Breast epithelium (tissue), 4 donors: Measurements from ENCODE around the gene EIF2S2. TPM values are rescaled to one million over a fixed set of nuclear protein-coding genes. Genes with fewer than 3 reads are reported as not detected.
A peak's percentile ranks its signal among the peaks of the same experiment; 100 is the strongest.

Experiments used
- DNase-seq, 2 donors: peaks; one replicate each; pipeline ENCODE4 v3.0.0-alpha.2; 2019; ENCODE audit warnings: low spot score in 2 of 2
- H3K27ac ChIP-seq, 2 donors: fragments of 200-600 bp; sonication (generic) in 1 of 2; one replicate each; pipeline ENCODE4 v1.5.1; 2016 to 2019; ENCODE audit warnings: mild to moderate bottlenecking in 1 of 2
- H3K27me3 ChIP-seq, 2 donors: fragments of 200-600 bp; sonication (generic) in 1 of 2; one replicate each; pipeline versions ENCODE4 v1.5.1 to v1.6.0; 2017 to 2019; ENCODE audit warnings: control low read depth in 1 of 2, mild to moderate bottlenecking in 1 of 2
- H3K36me3 ChIP-seq: fragments of 200-600 bp; one replicate; pipeline ENCODE4 v1.5.1; 2019
- H3K4me1 ChIP-seq, 2 donors: fragments of 200-600 bp; sonication (generic); one replicate each; pipeline ENCODE4 v1.5.1; 2016 to 2019; ENCODE audit warnings: control low read depth in 1 of 2
- H3K4me3 ChIP-seq, 3 donors: fragments of 200-600 bp; sonication (generic); 1 replicate in 2 of 3; 2 replicates in 1 of 3; pipeline ENCODE4 v1.5.1; 2016 to 2019; ENCODE audit warnings: mild to moderate bottlenecking in 3 of 3, moderate library complexity in 2 of 3
- H3K9me3 ChIP-seq, 2 donors: fragments of 200-600 bp; sonication (generic) in 1 of 2; one replicate each; pipeline ENCODE4 v1.5.1; 2016 to 2019; ENCODE audit warnings: control low read depth in 1 of 2
- POLR2A ChIP-seq: fragments of 450-650 bp; IDR thresholded peaks from one replicate; pipeline ENCODE4 v1.6.1; 2016; ENCODE audit warnings: antibody characterized with exemption, mild to moderate bottlenecking, moderate library complexity
- POLR2AphosphoS5 ChIP-seq, 3 donors: sonication (generic); formaldehyde crosslinking; IDR thresholded peaks; one replicate each; pipeline ENCODE4 v1.6.1; 2017; ENCODE audit warnings: antibody characterized with exemption in 3 of 3
- intact Hi-C: fragments of 100-400 bp; cut with DNase I; formaldehyde crosslinking; loops from one replicate; pipeline ENCODE4 v1.15.1; 2023; ENCODE audit warnings: low total_unique reads
- total RNA-seq, 3 donors: library from RNA; depleted of rRNA; stranded (reverse); fragments of >200 nt; gene quantifications; one replicate each; pipeline ENCODE4 v1.1.0, GENCODE V29; 2016
- TF ChIP-seq, protein P1 (sequence below), 3 donors: fragments of 450-650 bp; IDR thresholded peaks; one replicate each; pipeline ENCODE4 v1.5.1; 2016 to 2017; ENCODE audit warnings: antibody characterized with exemption in 3 of 3, mild to moderate bottlenecking in 3 of 3, moderate library complexity in 3 of 3

EIF2S2 gene
- total RNA-seq, 3 donors from 2014 or later = 45.6 to 55.4 (median 45.8) TPM

DNA sequence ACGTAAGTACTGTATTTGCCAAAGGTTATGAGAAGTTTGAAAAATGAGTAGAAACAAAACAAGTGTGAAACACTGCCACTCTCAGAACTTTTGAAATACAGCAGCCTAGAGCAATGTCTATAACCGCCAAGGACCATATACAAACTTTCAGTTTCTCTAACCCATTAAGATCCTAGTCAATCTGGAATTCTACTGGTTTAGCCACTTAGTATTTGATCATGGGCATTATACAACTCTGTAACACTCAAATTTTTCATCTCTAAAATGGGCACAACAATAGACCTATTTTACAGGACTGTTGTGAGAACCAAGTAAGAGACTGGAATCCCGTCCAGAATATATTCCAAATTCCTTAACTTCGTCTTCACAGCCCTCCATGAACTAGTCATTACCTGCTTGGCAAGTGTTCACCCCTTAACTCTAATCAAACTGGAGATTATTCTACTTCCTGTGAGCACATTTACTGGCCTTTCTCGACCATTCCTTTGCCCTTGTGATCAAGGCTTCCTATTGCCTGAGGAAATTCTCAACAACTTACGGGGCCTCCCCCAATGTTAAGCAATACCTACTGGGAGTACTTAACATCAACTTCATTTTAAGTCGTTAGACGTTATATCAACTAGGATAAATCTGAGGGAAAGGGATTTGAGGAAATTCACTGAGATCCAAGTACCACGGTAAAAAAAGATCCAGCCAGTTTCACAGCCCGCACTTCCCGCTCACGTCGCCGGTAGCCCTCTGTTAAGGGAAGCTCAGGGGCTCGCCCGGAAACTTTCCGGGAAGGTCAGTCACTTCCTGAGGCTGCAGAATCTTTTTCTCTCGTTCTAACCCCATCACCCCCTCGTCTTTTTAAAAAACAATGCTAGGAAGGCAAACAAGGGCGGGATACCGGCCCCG lies 1.1 kb downstream of the EIF2S2 start:
- Histone ChIP-seq H3K4me3 (peak overlapping the region; percentile 73 to 99 (median 97)), H3K27ac (peak overlapping the region; percentile 94 to 98), H3K9me3 (no peaks in the 10 kb centered on the region), H3K27me3 (no peaks in the 10 kb centered on the region), H3K4me1 (peaks cover 0 to 8% of the 10 kb centered on the region in 2 donors), H3K36me3 (no peaks in the 10 kb centered on the region)
- intact Hi-C loops = no loop called here
- no peak for DNase-seq
- TF ChIP-seq POLR2A (no peak), POLR2AphosphoS5 (IDR thresholded peaks at IDR 0.05) (peak in 1 of 3 donors; percentile 8)
- TF ChIP-seq, protein P1, sequence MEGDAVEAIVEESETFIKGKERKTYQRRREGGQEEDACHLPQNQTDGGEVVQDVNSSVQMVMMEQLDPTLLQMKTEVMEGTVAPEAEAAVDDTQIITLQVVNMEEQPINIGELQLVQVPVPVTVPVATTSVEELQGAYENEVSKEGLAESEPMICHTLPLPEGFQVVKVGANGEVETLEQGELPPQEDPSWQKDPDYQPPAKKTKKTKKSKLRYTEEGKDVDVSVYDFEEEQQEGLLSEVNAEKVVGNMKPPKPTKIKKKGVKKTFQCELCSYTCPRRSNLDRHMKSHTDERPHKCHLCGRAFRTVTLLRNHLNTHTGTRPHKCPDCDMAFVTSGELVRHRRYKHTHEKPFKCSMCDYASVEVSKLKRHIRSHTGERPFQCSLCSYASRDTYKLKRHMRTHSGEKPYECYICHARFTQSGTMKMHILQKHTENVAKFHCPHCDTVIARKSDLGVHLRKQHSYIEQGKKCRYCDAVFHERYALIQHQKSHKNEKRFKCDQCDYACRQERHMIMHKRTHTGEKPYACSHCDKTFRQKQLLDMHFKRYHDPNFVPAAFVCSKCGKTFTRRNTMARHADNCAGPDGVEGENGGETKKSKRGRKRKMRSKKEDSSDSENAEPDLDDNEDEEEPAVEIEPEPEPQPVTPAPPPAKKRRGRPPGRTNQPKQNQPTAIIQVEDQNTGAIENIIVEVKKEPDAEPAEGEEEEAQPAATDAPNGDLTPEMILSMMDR (IDR thresholded peaks at IDR 0.05) = no peak

DNA sequence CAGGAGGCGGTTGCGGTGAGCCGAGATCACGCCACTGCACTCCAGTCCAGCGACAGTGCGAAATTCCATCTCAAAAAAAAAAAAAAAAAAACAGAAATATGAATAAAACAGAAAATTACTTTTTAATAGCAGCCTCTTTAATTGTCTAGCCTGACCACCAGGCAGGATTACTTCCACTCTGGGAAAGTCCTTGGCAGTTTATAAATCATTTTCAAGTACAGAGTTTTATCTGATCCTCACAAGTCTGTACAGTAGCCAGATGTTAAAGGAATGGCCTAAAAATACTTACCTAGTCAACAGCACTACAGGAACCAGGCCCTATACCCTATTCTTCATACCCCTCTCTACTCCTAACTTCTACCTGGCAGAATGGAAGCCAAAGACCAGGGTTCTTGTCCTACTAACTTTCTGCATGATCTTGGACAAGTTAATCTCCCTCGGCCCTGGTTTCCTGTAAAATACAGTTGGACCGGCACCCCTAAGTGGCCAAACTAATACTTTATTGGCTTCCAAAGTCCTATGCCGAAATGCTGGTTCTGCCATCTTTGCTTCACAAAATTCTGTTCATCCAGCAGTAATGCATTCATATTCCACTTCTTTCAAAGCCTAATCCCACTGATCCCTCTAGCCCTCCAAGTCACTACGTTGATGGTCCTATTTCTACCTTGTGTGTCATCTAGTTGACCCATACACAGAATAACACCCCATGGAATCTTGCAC lies 1.9 kb downstream of the EIF2S2 start:
- Histone ChIP-seq H3K4me1 (peaks cover 0 to 8% of the 10 kb centered on the region in 2 donors), H3K9me3 (no peaks in the 10 kb centered on the region), H3K36me3 (no peaks in the 10 kb centered on the region), H3K27ac (peak overlapping the region in 1 of 2 donors; percentile 98), H3K4me3 (peak overlapping the region; percentile 73 to 99 (median 97)), H3K27me3 (no peaks in the 10 kb centered on the region)
- intact Hi-C loops = no loop called here
- DNase-seq = no peak
- no peak for TF ChIP-seq POLR2A
- TF ChIP-seq, protein P1 (IDR thresholded peaks at IDR 0.05) = no peak
- no peak for TF ChIP-seq POLR2AphosphoS5 (IDR thresholded peaks at IDR 0.05)

DNA sequence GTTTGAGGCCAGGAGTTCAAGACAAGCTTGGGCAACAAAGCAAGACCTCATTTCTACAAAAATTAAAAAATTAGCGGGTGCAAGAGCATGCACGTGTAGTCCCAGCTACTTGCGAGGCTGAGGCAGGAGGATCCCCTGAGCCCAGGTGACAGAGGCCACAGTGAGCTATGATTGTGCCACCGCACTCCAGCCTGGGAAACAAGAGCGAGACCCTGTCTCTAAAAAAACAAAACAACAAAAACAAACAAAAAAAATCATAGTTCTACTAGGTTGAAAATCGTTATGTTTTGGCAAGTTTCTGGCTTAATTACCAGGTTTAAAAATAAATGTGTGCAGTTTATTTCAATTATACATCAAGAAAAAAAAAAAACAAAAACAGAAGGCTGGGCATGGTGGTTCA lies 2.6 kb downstream of the EIF2S2 start:
- TF ChIP-seq POLR2A (no peak), POLR2AphosphoS5 (IDR thresholded peaks at IDR 0.05) (no peak)
- TF ChIP-seq, protein P1 (IDR thresholded peaks at IDR 0.05) = no peak
- H3K27me3 ChIP-seq = no peaks in the 10 kb centered on the region

DNA sequence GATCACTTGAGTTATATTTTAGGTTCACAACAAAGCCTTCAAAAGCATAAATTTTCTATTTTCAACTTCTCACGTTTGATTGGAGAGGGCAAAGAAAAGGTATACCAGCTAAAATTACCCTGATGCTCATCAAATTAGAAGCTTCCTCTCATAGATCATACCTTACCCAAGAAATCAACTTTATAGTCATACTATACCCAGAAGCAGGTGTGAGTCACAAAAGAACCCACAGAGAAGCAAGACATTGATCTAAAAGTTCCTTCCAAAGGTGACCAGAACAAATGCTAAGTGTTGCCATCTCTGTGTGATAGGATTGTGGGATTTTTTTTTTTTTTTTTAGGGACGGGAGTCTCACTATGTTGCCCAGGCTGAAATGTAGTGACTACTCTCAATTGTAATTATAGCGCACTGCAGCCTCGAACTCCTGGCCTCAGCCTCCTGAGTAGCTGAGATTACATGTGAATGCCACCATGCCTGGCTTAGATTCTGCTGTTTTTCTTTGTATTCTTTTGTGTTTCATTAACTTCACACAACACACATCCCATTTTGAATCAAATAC lies 3.3 kb downstream of the EIF2S2 start:
- Histone ChIP-seq H3K36me3 (peaks cover 10% of the 10 kb centered on the region), H3K27me3 (no peaks in the 10 kb centered on the region), H3K4me3 (no peak overlapping the region), H3K27ac (no peak overlapping the region), H3K9me3 (no peaks in the 10 kb centered on the region), H3K4me1 (peaks cover 0 to 8% of the 10 kb centered on the region in 2 donors)
- intact Hi-C loops = no loop called here
- TF ChIP-seq POLR2A (no peak), POLR2AphosphoS5 (IDR thresholded peaks at IDR 0.05) (no peak)
- TF ChIP-seq, protein P1 (IDR thresholded peaks at IDR 0.05) = no peak
- DNase-seq = no peak

More for the DNA sequence above, 2.6 kb downstream of the EIF2S2 start:
- no peak for DNase-seq
- Histone ChIP-seq H3K36me3 (peaks cover 6% of the 10 kb centered on the region), H3K9me3 (no peaks in the 10 kb centered on the region), H3K27ac (no peak overlapping the region), H3K4me1 (peaks cover 0 to 8% of the 10 kb centered on the region in 2 donors), H3K4me3 (no peak overlapping the region)
- intact Hi-C loops = no loop called here
